Naive thymus-derived CD4-positive, alpha-beta T cell (primary cell): ENCODE results near the gene NUP50. TPM values are rescaled to one million over a fixed set of nuclear protein-coding genes. Genes with fewer than 3 reads are reported as not detected.
A peak's percentile ranks its signal among the peaks of the same experiment; 100 is the strongest.

ENCODE experiments used
- ATAC-seq: fragments of 150-1000 bp; cut with Tn5 transposase; 2 replicates; pipeline ENCODE4 v1.10.0; 2021; ENCODE audit warnings: mild to moderate bottlenecking, moderate library complexity
- CTCF ChIA-PET: fragments of 350-600 bp; sonication (Branson Sonifier 250); formaldehyde crosslinking; loops from one replicate; lab custom pipeline; 2021; ENCODE audit warnings: antibody characterized with exemption; lab: Charles Lee
- POLR2A ChIA-PET: fragments of 350-600 bp; sonication (Branson Sonifier 250); formaldehyde crosslinking; loops from one replicate; lab custom pipeline; 2021; ENCODE audit warnings: antibody characterized with exemption, inconsistent platforms; lab: Charles Lee
- DNase-seq, 9 donors: peaks; one replicate each; pipeline versions ENCODE4 v3.0.0 to v3.0.0-alpha.2; 2020 to 2022; ENCODE audit warnings: mixed read lengths in 1 of 9
- H3K27ac ChIP-seq: one replicate; pipeline ENCODE4 v1.7.0; 2013; ENCODE audit warnings: mild to moderate bottlenecking, low read depth, low read length, moderate library complexity
- H3K27me3 ChIP-seq, 2 donors: one replicate each; pipeline ENCODE4 v1.7.0; 2013; ENCODE audit warnings: low read length in 2 of 2, mild to moderate bottlenecking in 2 of 2, moderate library complexity in 2 of 2; ENCODE audit not compliant: control insufficient read depth in 2 of 2, insufficient read depth in 2 of 2
- H3K36me3 ChIP-seq, 3 experiments: 1 replicate in 2 of 3; 2 replicates in 1 of 3; pipeline ENCODE4 v1.7.0; 2013; ENCODE audit warnings: low read length in 3 of 3, mild to moderate bottlenecking in 3 of 3, moderate library complexity in 1 of 3; ENCODE audit not compliant: insufficient read depth in 3 of 3, control insufficient read depth in 2 of 3
- H3K4me1 ChIP-seq, 2 donors: one replicate each; pipeline ENCODE4 v1.7.0; 2013; ENCODE audit warnings: low read length in 2 of 2, mild to moderate bottlenecking in 2 of 2, moderate library complexity in 1 of 2; ENCODE audit not compliant: control insufficient read depth in 2 of 2, insufficient read depth in 2 of 2
- H3K4me3 ChIP-seq: 2 replicates; pipeline ENCODE4 v1.7.0; 2013; ENCODE audit warnings: mild to moderate bottlenecking, low read length
- H3K9me3 ChIP-seq, 3 experiments: 1 replicate in 2 of 3; 2 replicates in 1 of 3; pipeline ENCODE4 v1.7.0; 2013; ENCODE audit warnings: low read length in 3 of 3; ENCODE audit not compliant: control insufficient read depth in 2 of 3
- H3K27ac Mint-ChIP-seq, 9 donors: one replicate each; pipeline ENCODE4 v1.8.0; 2020 to 2022; ENCODE audit warnings: mixed read lengths in 9 of 9, mild to moderate bottlenecking in 8 of 9, moderate library complexity in 5 of 9, inconsistent platforms in 2 of 9
- H3K27me3 Mint-ChIP-seq, 5 donors: one replicate each; pipeline ENCODE4 v1.8.0; 2021 to 2022; ENCODE audit warnings: mixed read lengths in 5 of 5, mild to moderate bottlenecking in 1 of 5
- H3K36me3 Mint-ChIP-seq, 5 donors: one replicate each; pipeline ENCODE4 v1.8.0; 2020 to 2022; ENCODE audit warnings: mixed read lengths in 5 of 5, mild to moderate bottlenecking in 3 of 5, inconsistent platforms in 1 of 5
- H3K4me1 Mint-ChIP-seq, 7 donors: one replicate each; pipeline ENCODE4 v1.8.0; 2020 to 2022; ENCODE audit warnings: mixed read lengths in 7 of 7, mild to moderate bottlenecking in 3 of 7, inconsistent platforms in 1 of 7
- H3K4me3 Mint-ChIP-seq, 10 donors: one replicate each; pipeline ENCODE4 v1.8.0; 2020 to 2022; ENCODE audit warnings: mild to moderate bottlenecking in 10 of 10, mixed read lengths in 10 of 10, moderate library complexity in 6 of 10, inconsistent platforms in 2 of 10
- H3K9me3 Mint-ChIP-seq, 11 donors: one replicate each; pipeline ENCODE4 v1.8.0; 2020 to 2022; ENCODE audit warnings: mixed read lengths in 11 of 11, mild to moderate bottlenecking in 4 of 11, inconsistent platforms in 1 of 11, moderate library complexity in 1 of 11
- intact Hi-C, 2 donors: fragments of 100-400 bp; cut with micrococcal nuclease; formaldehyde crosslinking; loops; one replicate each; pipeline ENCODE4 v1.15.1; 2023
- polyA plus RNA-seq, 2 donors: library from polyadenylated mRNA; unstranded; fragments of 300-500 nt; fragmentation: Illumina TruSeq; gene quantifications; one replicate each; pipeline ENCODE4 v1.2.3, GENCODE V29; 2021
- total RNA-seq, 6 experiments: library from RNA in 5 of 6; stranded (reverse) in 5 of 6; gene quantifications; 1 replicate in 5 of 6; 2 replicates in 1 of 6; pipeline ENCODE4 v1.2.3 and lab custom pipeline; 2021 to 2026

Gene NUP50, protein sequence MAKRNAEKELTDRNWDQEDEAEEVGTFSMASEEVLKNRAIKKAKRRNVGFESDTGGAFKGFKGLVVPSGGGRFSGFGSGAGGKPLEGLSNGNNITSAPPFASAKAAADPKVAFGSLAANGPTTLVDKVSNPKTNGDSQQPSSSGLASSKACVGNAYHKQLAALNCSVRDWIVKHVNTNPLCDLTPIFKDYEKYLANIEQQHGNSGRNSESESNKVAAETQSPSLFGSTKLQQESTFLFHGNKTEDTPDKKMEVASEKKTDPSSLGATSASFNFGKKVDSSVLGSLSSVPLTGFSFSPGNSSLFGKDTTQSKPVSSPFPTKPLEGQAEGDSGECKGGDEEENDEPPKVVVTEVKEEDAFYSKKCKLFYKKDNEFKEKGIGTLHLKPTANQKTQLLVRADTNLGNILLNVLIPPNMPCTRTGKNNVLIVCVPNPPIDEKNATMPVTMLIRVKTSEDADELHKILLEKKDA
- 100 to 1,000 TPM; 107 to 151 (median 130) TPM for total RNA-seq
- polyA plus RNA-seq: 10 to 100 TPM; 50.6 to 91.4 TPM
- 142 reads per million, percentile 89 among the genes with 10 or more reads in this experiment for total RNA-seq (lab: John Stamatoyannopoulos, UW)

DNA sequence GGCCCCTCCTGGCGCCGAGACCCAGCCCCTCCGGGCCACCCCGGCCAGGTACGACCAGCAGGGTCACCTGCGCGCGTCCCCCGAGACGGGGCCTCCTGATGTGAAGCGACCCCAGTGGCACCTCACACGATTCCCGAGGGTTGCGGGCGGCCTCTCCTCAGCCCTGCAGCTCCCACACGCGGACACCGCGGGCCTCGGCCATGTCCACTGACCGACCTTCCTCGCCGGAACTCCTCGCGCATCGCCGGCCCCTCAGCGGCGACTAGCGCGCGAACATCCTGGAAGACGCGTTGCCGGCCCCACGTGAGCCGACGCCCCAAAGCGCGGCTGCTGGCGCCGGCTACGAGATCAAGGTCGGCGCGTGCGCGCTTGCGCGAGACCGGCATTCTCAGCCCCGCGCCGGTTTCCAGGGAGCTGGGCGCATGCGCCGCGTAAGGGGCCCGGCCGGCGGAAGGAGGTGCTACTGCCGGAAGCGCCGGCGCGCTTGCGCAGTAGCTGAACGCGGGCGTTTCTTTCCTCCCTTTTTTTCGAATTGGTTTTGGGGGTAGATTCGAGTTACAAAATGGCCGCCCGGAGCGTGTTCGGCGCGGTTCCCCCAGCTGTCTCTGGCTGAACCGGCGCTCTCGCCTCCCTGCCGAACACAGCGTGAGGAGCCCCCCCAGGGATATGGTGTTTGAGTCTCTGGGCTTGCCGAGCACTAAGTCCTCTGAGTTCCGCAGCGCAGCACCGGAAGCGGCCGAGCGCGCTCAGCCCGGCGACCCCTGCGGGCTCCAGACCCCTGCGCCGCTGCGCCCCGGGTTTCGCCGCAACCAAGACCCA lies at the start of gene NUP50:
TSS of gene NUP50 (plus strand) at position 475 of the 819 bp plus-strand sequence. CDS start 4,253 bp downstream, outside the sequence.
- H3K27ac Mint-ChIP-seq: peak within 1 kb of the TSS; percentile 88 to 97 (median 96)
- intact Hi-C loops: loop anchor here (1.0 to 5.0 kb wide), 7 partner anchors 10 to 871 kb away; partner anchors contain the start of genes FAM118A (in 1 of the 2) and KIAA0930 (in 1 of the 2)
- Histone ChIP-seq H3K27ac (peak within 1 kb of the TSS; percentile 77), H3K4me1 (peaks cover 26 to 30% of the 10 kb centered on the region in 2 donors), H3K9me3 (no peaks in the 10 kb centered on the region), H3K4me3 (peak within 1 kb of the TSS; percentile 81), H3K27me3 (no peaks in the 10 kb centered on the region), H3K36me3 (peaks cover 0 to 22% (median 5%) of the 10 kb centered on the region in 3 experiments)
- ChIA-PET POLR2A (interaction anchor here (0.6 to 3.8 kb wide), 11 partner anchors 10 to 1152 kb away, joined by 3 to 33 read pairs (median 3); no protein-coding TSS in a partner anchor), CTCF (interaction anchor here (1.3 kb wide), 1 partner anchor 9 kb away, joined by 5 read pairs; no protein-coding TSS in a partner anchor)
- H3K27me3 Mint-ChIP-seq: no peaks in the 10 kb centered on the region
- peak within 1 kb of the TSS; percentile 85 to 100 (median 96) for H3K4me3 Mint-ChIP-seq
- no peaks in the 10 kb centered on the region for H3K9me3 Mint-ChIP-seq
- H3K4me1 Mint-ChIP-seq: peaks cover 37 to 72% (median 63%) of the 10 kb centered on the region in 7 donors
- peaks cover 3 to 20% (median 11%) of the 10 kb centered on the region in 5 donors for H3K36me3 Mint-ChIP-seq
- peak; percentile 89 for ATAC-seq
- DNase-seq: peak; percentile 93 to 98 (median 97)

DNA sequence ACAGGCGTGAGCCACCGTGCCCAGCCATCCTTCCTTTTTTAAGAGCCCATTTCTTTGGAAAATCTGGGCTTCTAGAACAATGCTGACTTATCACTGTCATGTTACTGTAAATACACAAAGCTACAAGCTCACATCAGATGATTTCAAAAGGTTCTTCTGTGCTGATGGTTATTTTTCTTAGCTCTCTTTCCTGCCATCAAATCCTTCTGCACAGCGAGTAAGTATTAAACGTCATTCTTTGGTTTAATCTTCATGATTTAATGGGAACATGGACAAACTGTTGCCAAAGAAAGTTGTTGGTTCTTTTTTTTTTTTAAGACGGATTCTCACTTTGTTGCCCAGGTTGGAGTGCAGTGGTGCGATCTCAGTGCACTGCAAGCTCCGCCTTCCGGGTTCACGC lies 43.3 kb upstream of the NUP50 start:
- no peaks in the 10 kb centered on the region for H3K9me3 Mint-ChIP-seq
- Histone ChIP-seq H3K4me1 (no peaks in the 10 kb centered on the region), H3K4me3 (no peak overlapping the region), H3K9me3 (no peaks in the 10 kb centered on the region), H3K36me3 (no peaks in the 10 kb centered on the region), H3K27ac (no peak overlapping the region), H3K27me3 (no peaks in the 10 kb centered on the region)
- intact Hi-C loops: no loop called here
- DNase-seq (no peak), ATAC-seq (no peak)
- H3K4me1 Mint-ChIP-seq: peaks cover 0 to 2% (median 0%) of the 10 kb centered on the region in 7 donors
- no peak overlapping the region for H3K4me3 Mint-ChIP-seq
- H3K36me3 Mint-ChIP-seq: no peaks in the 10 kb centered on the region
- ChIA-PET CTCF (no interaction called here), POLR2A (no interaction called here)
- no peak overlapping the region for H3K27ac Mint-ChIP-seq
- H3K27me3 Mint-ChIP-seq: peaks cover 0 to 11% (median 0%) of the 10 kb centered on the region in 5 donors

DNA sequence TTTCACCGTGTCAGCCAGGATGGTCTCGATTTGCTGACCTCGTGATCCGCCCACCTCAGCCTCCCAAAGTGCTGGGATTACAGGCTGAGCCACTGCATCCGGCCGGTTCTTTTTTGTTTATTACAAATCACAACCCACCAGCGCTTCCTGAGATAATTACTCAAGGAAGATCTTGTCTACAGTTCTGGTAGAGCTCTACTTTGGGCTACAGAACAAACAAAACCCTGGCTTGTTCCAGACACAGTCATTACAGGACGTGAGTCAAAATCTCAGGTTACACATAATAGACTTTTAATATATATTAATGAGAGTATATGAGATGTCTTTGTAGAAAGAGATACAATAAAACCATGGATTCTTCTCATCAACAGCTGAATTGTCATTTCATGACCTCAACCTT lies 42.8 kb upstream of the NUP50 start:
- ChIA-PET POLR2A (no interaction called here), CTCF (no interaction called here)
- Mint-ChIP-seq H3K36me3 (no peaks in the 10 kb centered on the region), H3K4me3 (no peak overlapping the region), H3K27ac (no peak overlapping the region), H3K4me1 (peaks cover 0 to 2% (median 0%) of the 10 kb centered on the region in 7 donors), H3K9me3 (no peaks in the 10 kb centered on the region), H3K27me3 (peaks cover 0 to 8% (median 0%) of the 10 kb centered on the region in 5 donors)
- Histone ChIP-seq H3K27me3 (no peaks in the 10 kb centered on the region), H3K27ac (no peak overlapping the region), H3K4me3 (no peak overlapping the region), H3K36me3 (no peaks in the 10 kb centered on the region), H3K9me3 (no peaks in the 10 kb centered on the region), H3K4me1 (no peaks in the 10 kb centered on the region)
- intact Hi-C loops: no loop called here
- DNase-seq (no peak), ATAC-seq (no peak)

DNA sequence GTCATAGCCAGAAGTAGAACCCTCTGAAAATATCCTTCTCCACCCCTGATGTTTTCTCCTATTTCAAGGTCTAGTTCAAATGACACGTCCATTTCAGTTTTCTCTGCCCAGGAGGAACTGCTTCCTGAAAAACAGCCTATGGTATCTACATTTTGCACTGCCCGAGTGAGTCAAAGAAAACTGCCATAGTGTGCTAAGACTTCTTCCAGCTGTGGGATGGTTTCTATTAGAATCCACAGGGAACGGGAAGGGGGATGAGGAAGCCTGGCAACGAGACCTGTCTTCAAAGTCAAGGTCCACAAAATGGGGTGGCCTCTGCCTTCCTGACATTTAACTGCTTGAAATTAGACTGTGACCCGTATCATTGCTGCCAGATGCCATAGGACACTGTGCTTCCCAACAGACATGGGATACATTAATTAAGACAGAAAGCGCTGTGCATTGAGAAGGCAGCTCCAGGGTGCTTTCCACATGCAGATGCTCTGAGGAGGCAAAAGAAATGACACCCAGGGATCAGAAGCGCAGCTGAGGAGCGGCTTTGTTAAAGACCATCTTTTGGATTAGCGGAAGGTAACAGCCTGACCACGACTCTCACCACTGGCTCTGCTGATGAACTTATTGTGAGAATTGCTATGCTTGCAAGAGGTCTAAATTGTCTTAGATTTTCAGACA lies 39.4 kb upstream of the NUP50 start:
- intact Hi-C loops: no loop called here
- H3K27ac ChIP-seq: no peak overlapping the region
- no peak for ATAC-seq
- H3K4me3 Mint-ChIP-seq: no peak overlapping the region
- DNase-seq: no peak
- ChIA-PET POLR2A (no interaction called here), CTCF (no interaction called here)
- no peaks in the 10 kb centered on the region for H3K36me3 Mint-ChIP-seq
- H3K27me3 Mint-ChIP-seq: peaks cover 0 to 5% (median 3%) of the 10 kb centered on the region in 5 donors
- no peaks in the 10 kb centered on the region for H3K9me3 ChIP-seq
- no peaks in the 10 kb centered on the region for H3K27me3 ChIP-seq
- peaks cover 0 to under 1% of the 10 kb centered on the region in 2 donors for H3K4me1 ChIP-seq
- H3K4me3 ChIP-seq: no peak overlapping the region
- H3K4me1 Mint-ChIP-seq: peaks cover 3 to 10% (median 5%) of the 10 kb centered on the region in 7 donors
- H3K9me3 Mint-ChIP-seq: no peaks in the 10 kb centered on the region
- H3K27ac Mint-ChIP-seq: no peak overlapping the region
- H3K36me3 ChIP-seq: no peaks in the 10 kb centered on the region

DNA sequence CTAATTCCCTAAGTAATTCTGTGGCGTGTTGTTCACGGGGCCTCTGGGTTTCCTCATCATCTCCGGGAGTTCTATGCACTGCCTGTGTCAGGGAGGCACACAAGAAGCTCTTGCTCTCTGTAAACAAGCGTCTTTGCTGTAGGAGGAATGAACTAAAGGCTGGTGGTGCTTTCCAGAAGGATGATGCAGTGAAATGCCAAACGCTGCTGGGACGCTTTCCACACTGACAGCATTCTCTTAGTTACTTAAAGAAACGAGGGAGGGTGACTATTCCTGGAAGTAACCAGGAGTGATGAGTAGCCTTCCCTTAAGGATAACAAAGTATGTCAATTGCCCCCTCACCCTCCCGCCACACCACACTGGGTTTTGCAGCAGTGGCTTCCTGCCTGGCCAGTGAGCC lies 38.5 kb upstream of the NUP50 start:
- Histone ChIP-seq H3K9me3 (no peaks in the 10 kb centered on the region), H3K4me1 (peaks cover 5 to 7% of the 10 kb centered on the region in 2 donors), H3K4me3 (no peak overlapping the region), H3K27me3 (no peaks in the 10 kb centered on the region), H3K36me3 (no peaks in the 10 kb centered on the region), H3K27ac (no peak overlapping the region)
- Mint-ChIP-seq H3K4me1 (peaks cover 10 to 19% (median 13%) of the 10 kb centered on the region in 7 donors), H3K9me3 (no peaks in the 10 kb centered on the region), H3K36me3 (no peaks in the 10 kb centered on the region), H3K4me3 (no peak overlapping the region), H3K27ac (peak overlapping the region in 1 of 9 donors; percentile 26), H3K27me3 (peaks cover 0 to 5% (median 0%) of the 10 kb centered on the region in 5 donors)
- intact Hi-C loops: no loop called here
- ATAC-seq: no peak
- ChIA-PET CTCF (no interaction called here), POLR2A (no interaction called here)
- DNase-seq: no peak

DNA sequence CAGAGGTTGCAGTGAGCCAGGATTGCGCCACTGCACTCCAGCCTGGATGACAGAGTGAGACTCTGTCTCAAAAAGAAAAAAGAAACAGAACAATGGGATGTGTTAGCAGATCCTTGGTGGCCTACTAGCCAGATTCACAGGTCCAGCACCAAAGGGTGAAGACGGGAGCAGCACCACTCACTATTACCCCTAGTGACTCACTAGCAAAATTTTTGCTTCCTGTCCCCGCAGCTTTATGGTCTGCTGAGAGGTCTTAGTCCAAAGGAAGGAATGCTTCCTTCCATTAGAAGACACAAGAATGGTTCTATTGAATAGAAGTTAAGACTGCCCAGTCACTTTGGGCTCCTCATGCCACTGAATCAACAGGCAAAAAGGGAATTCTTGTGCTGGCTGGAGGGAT lies 35.9 kb upstream of the NUP50 start:
- Histone ChIP-seq H3K4me3 (no peak overlapping the region), H3K27ac (no peak overlapping the region), H3K9me3 (no peaks in the 10 kb centered on the region), H3K27me3 (no peaks in the 10 kb centered on the region), H3K4me1 (peaks cover 5 to 8% of the 10 kb centered on the region in 2 donors), H3K36me3 (peaks cover 0 to 5% (median 0%) of the 10 kb centered on the region in 3 experiments)
- CTCF ChIA-PET: no interaction called here
- H3K27ac Mint-ChIP-seq: peak overlapping the region in 1 of 9 donors; percentile 38
- H3K9me3 Mint-ChIP-seq: no peaks in the 10 kb centered on the region
- no peak for ATAC-seq
- peaks cover 15 to 26% (median 21%) of the 10 kb centered on the region in 7 donors for H3K4me1 Mint-ChIP-seq
- no peak for DNase-seq
- peaks cover 0 to 9% (median 7%) of the 10 kb centered on the region in 5 donors for H3K36me3 Mint-ChIP-seq
- intact Hi-C loops: no loop called here
- POLR2A ChIA-PET: no interaction called here
- H3K4me3 Mint-ChIP-seq: no peak overlapping the region
- H3K27me3 Mint-ChIP-seq: peaks cover 0 to 5% (median 0%) of the 10 kb centered on the region in 5 donors
